Hematopoietic multipotent progenitor cell treated with erythropoietin and hydrocortisone succinate and interleukin-3 and kit ligand, for 8 days (in vitro differentiated cells): Measurements from ENCODE around the gene AHCYL1.

Experiments used
- DNase-seq: peaks from one replicate; pipeline ENCODE4 v3.0.0-alpha.2; 2015

The AHCYL1 gene

DNA sequence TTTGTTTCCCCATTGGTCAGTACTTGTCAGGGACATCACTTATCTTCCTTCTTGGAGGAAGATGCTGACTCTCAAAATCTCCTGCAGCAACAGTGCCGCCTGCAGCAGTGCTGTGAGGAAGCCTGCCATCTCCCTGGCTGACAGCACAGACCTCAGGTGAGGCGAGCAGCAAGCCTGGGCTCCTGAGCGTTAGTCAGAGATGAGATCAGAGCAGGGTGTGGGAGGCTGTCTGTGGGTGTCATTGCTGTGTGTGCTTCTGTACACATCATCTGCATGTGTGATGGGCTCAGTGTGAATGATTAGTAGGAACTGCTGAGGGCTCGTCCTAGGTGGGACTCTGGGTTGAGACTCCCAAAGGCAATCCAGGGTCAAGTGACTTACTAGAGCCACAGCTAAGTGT, 56.0 kb downstream of the AHCYL1 start:
- no peak for DNase-seq

GRCh38 chr1:110043016-110043415, 58.5 kb downstream of the AHCYL1 start:
- no peak for DNase-seq

DNA sequence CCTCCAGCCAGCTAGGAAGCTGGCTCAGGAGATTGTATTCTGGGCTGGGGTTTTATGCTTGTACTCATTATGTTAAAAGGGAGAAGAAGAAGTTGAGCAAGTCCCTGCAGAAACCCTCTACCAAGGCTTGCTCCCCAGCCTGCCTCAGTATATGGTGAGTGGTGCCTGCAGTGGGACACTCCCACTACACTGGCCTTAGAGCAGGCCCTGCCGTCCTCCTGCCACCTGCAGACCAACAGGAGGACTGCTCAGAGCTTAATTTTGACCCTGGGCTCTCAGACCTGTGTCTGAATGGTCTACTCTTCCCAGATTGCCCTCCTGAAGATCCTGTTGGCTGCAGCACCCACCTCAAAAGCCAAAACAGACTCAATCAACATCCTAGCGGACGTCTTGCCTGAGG, 62.9 kb downstream of the AHCYL1 start:
- no peak for DNase-seq

DNA sequence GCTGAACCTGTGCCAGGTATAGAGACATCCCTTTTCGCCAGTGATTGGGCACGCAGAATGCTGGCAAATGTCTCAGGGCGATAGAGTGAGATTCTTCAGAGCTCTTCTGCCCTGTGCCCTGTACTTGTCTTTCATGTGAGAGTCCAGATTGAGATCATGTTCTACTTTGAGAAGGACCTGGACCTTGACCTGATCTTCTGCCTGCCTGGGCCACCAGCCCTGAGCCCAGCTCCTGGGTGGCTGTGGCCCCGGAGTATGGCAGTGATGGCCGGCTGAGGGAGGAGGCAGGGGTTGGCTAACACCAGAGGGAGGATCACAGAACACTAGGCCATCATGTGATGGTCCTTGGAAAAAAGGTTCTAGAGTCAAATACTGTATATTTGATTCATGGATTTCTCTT, 63.7 kb downstream of the AHCYL1 start:
- no peak for DNase-seq

- no peak for DNase-seq
Measured at GRCh38 chr1:110048923-110049601, 64.5 kb downstream of the AHCYL1 start.

GRCh38 chr1:110049801-110050601, 65.4 kb downstream of the AHCYL1 start:
- DNase-seq: no peak

GRCh38 chr1:110050602-110051261, 66.2 kb downstream of the AHCYL1 start:
- DNase-seq: no peak

GRCh38 chr1:110051262-110051648, 66.7 kb downstream of the AHCYL1 start:
- DNase-seq: no peak

DNA sequence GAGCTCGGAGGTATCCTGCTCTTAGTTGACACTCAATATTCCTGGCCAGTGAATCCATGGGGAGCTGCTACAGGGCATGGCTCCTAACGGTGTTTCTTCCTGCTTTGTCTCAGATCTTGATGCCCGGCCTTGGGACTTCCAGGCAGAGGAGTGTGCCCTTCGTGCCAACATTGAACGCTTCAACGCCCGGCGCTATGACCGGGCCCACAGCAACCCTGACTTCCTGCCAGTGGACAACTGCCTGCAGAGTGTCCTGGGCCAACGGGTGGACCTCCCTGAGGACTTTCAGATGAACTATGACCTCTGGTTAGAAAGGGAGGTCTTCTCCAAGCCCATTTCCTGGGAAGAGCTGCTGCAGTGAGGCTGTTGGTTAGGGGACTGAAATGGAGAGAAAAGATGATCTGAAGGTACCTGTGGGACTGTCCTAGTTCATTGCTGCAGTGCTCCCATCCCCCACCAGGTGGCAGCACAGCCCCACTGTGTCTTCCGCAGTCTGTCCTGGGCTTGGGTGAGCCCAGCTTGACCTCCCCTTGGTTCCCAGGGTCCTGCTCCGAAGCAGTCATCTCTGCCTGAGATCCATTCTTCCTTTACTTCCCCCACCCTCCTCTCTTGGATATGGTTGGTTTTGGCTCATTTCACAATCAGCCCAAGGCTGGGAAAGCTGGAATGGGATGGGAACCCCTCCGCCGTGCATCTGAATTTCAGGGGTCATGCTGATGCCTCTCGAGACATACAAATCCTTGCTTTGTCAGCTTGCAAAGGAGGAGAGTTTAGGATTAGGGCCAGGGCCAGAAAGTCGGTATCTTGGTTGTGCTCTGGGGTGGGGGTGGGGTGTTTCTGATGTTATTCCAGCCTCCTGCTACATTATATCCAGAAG, 69.2 kb downstream of the AHCYL1 start:
- peak; percentile 57 for DNase-seq

DNA sequence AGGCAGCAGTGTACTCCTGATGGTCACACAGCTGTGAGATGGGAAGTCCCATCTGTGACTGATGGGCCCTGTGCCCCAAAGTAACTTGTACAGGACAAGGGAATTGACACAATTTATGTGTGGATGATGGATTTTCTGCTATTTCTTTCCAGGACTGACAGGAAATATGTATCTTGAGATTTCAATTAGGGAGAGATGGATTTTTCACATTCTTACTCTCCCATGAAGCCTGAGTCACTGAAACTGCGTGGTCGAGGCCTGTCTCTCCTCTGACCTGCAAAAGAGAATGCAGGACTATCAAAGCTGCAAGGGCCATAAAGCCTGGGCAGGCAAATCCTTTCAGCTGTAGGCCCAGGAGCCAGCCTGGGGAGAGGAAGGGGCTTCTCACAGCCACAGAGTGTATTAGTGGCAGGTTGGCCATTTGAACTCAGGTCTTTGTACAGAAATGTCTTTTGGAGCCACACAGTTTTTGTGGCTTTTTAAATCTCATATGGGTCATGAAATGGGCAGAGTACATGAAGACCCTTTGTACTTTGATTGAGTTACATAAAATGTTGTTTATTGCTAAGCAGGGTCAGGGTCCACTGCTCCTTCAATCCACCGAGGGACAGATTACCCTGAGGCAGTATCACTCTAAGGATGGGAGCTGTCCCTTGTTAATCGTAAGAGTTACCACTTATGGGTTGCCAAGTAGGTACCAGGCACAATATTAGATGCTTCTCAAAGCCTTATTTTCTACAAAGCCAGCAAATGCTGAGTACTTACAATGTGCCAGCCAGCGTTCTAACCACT, 71.1 kb downstream of the AHCYL1 start:
- DNase-seq: no peak

DNA sequence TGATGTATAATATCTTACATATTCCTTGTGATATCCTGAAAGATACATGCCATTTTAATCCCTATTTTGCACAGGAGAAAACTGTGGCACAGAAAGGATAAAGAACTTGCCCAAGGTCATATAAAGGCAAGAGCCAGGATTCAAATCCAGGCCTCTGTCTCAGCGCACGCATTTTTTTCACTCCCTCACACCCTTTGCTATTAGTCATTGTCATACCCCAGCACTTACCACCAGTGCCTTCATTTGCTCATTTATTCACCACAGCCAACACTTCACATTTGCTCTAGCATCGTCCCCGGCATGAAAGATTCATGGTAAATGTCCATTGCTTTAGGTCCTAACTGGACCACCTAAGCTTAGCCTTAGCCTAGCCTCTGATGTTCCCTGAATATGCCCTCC, 71.7 kb downstream of the AHCYL1 start:
- no peak for DNase-seq

GRCh38 chr1:110056776-110057175, 72.2 kb downstream of the AHCYL1 start:
- DNase-seq: no peak

DNA sequence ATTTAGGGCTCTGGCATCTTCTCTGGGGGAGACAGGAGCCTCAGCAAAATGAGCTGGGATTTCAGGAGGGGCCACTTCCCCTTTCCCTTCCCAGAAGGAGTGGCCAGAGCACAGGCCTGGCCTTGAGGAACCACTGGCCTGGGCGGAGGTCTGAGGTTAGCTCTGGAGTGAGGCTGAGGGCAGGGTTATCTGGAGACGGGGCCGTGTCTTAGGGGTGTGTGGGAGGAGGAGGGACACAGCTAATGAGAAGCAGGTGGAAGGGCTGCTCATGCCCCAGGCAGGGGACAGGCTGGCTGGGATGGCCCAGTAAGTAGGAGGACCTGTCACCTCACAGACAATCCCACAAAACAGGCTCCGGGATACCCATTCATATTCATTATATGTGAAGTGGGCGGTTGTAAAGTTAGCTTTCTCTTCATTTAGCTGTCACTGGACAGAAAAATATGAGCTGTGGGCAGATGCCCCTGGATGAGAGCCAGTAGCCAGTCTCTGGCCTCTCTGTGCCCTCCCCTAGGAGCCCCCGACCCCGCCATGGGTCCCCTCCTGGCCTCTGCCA, 73.5 kb downstream of the AHCYL1 start:
- DNase-seq: no peak

DNA sequence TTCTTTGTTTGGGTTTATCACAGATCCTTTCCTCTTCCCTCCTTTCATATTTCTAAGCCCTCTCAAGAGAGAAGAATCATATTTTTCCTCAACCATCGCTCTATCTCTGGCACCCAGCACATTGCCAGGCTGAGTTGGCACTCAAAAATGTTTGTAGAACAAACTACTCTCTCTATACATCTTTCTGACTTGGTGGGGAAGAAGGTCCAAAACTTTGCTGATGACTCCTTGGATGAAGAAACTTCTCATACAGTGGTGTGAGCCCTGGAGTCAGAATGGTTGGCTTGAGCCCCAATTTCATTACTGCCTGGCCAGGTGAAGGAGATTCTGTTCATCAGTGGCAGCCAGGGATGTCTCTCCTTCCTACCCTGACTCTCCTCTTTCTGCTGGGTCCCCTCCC, 74.0 kb downstream of the AHCYL1 start:
- DNase-seq: no peak

GRCh38 chr1:110059133-110059863, 74.7 kb downstream of the AHCYL1 start:
- no peak for DNase-seq

- peak; percentile 80 for DNase-seq
Measured at GRCh38 chr1:110060034-110060661, 75.6 kb downstream of the AHCYL1 start.

DNA sequence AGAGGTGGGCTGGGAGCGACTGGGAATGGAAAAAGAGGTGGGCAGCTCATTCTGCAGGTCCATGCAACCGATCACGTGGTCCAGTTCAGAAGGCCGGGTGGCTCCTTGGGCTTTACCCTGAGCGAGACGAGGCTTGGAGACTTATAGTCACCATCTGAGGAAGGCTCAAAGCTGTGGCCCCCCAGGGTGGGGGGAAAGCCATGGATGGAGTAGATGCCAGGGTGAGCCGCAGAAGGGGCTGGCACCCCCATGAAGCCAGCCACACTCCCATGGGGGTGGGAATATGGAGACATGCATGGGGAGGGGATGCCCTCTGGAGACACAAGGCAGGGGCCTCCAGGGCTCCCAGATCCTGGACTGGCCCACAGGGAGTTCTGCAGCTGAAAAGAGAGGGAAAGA, 76.1 kb downstream of the AHCYL1 start:
- no peak for DNase-seq

DNA sequence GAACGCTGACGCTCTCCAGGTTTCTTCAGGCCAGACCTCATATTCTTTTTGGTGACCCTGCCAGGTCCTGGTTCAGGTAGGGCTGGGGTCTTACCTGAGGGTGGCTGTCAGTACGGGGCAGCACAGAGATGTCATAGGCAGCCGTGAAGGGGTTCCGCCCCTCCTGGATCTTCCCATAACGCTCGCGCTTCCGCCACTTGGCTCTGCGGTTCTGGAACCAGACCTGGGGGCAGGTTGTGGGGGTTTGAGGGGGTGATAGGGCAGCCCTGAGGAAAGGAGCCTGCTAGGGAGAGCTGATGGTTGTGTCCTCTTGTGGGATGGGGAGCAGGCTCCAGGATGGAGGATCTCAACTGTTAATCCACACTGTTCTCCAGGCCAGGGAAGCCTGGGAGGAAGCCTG, 76.8 kb downstream of the AHCYL1 start:
- DNase-seq: no peak

GRCh38 chr1:110062612-110063011, 78.0 kb downstream of the AHCYL1 start:
- no peak for DNase-seq

DNA sequence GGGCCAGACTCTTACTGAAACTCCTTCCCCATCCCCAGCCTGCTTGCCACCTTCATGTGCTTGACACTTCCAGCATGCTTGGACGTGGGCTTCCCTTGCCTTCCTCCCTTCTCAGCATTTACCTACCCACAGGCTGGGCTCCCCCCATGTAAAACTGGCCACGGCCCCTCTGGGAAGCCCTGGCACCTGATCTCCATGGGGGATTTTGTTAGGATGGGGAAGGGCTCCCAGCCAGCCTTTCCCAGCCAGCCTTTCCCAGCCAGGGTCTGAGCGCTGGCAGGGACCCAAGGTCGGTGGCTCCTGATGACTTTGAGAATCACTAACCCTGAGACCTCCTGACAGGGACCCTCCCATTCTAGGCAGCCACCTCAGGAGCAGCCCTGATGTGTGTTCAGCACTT, 79.2 kb downstream of the AHCYL1 start:
- no peak for DNase-seq
